ENCODE data around the gene SHB. TPM values are rescaled to one million over a fixed set of nuclear protein-coding genes. Genes with fewer than 3 reads are reported as not detected.

Gene SHB
- total and polyA plus RNA-seq, 2 donors from 2014 or later: 16.4 to 39.8 TPM

GRCh38 chr9:38003946-38004808, 64.8 kb downstream of the SHB start:
- Histone ChIP-seq H3K4me3 (ENCODE audit: low read length in 3 of 3) (no peak overlapping the region), H3K4me1 (ENCODE audit: control insufficient read depth in 2 of 3, insufficient read depth in 2 of 3, low read depth in 1 of 3, low read length in 3 of 3) (peaks cover 0 to 36% (median 23%) of the 10 kb centered on the region in 3 donors), H3K9me3 (ENCODE audit: control insufficient read depth in 2 of 3, insufficient read depth in 1 of 3, low read length in 3 of 3) (no peaks in the 10 kb centered on the region), H3K27ac (ENCODE audit: low read depth in 2 of 2, low read length in 2 of 2) (no peak overlapping the region), H3K36me3 (ENCODE audit: control insufficient read depth in 2 of 3, insufficient read depth in 3 of 3, low read length in 3 of 3) (no peaks in the 10 kb centered on the region), H3K27me3 (ENCODE audit: control insufficient read depth, insufficient read depth, low read length) (no peaks in the 10 kb centered on the region), H3K9ac (ENCODE audit: low read length in 3 of 3) (no peak overlapping the region)
- FAIRE-seq: no peak
- DNase-seq: peak in 2 of 5 donors; percentile 33 to 59
- TF ChIP-seq CTCF (IDR thresholded peaks at IDR 0.05; ENCODE audit: borderline replicate concordance, extremely low read depth, insufficient read depth): no peak
- intact Hi-C loops (cut with DNase I): no loop called here

DNA sequence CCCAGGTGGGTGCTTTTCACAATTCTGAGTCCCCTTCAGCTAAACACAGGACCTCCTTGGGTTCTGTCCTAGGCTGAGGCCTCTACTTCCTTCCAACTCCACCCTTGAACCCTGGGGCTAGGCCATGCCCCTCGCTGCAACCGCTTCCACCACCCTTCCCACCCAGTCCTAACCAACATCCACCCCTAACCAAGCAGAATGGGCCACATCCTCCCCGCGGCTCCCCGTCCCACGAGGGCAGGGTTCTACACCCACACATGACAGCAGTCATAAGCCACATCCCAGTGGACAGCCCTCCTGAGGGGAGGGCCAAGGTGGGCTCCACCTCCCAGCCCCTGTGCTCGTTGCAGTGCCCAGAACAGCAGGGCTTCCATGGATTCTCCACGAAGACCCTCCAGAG, 65.8 kb downstream of the SHB start:
- peak in 2 of 5 donors; percentile 38 to 49 for DNase-seq
- intact Hi-C loops (cut with DNase I): no loop called here
- peaks cover 0 to 28% (median 14%) of the 10 kb centered on the region in 3 donors for H3K4me1 ChIP-seq (ENCODE audit: control insufficient read depth in 2 of 3, insufficient read depth in 2 of 3, low read depth in 1 of 3, low read length in 3 of 3)

DNA sequence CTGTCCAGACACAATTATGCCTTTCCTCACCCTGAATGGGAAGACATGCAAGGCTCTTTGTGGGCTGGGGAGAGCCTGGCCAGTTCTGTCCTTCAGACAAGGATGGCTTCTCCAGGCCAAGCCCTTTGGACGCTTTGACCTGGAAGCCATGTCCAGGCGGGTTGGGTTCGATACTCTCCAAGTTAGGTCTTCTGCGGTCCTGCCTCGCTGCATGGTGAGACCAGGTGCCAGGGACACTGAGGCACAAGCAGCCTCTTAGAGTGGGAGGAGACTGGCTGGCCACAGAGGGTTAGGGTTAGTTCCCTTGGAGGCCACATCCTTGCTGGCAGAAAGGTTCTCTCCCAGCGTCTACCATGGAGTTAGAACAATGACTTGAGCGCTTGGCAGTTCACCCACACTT, 67.6 kb downstream of the SHB start:
- Histone ChIP-seq H3K4me1 (ENCODE audit: control insufficient read depth in 2 of 3, insufficient read depth in 2 of 3, low read depth in 1 of 3, low read length in 3 of 3) (peaks cover 0 to 18% (median 14%) of the 10 kb centered on the region in 3 donors), H3K9ac (ENCODE audit: low read length in 3 of 3) (no peak overlapping the region), H3K36me3 (ENCODE audit: control insufficient read depth in 2 of 3, insufficient read depth in 3 of 3, low read length in 3 of 3) (no peaks in the 10 kb centered on the region), H3K27ac (ENCODE audit: low read depth in 2 of 2, low read length in 2 of 2) (no peak overlapping the region), H3K9me3 (ENCODE audit: control insufficient read depth in 2 of 3, insufficient read depth in 1 of 3, low read length in 3 of 3) (no peaks in the 10 kb centered on the region), H3K27me3 (ENCODE audit: control insufficient read depth, insufficient read depth, low read length) (no peaks in the 10 kb centered on the region), H3K4me3 (ENCODE audit: low read length in 3 of 3) (no peak overlapping the region)
- intact Hi-C loops (cut with DNase I): no loop called here
- no peak for TF ChIP-seq CTCF (IDR thresholded peaks at IDR 0.05; ENCODE audit: borderline replicate concordance, extremely low read depth, insufficient read depth)
- DNase-seq (peak in 1 of 5 donors; percentile 40), FAIRE-seq (no peak)

More for the DNA sequence above, 65.8 kb downstream of the SHB start:
- H3K9ac ChIP-seq (ENCODE audit: low read length in 3 of 3): no peak overlapping the region
- H3K4me3 ChIP-seq (ENCODE audit: low read length in 3 of 3): no peak overlapping the region
- H3K27me3 ChIP-seq (ENCODE audit: control insufficient read depth, insufficient read depth, low read length): no peaks in the 10 kb centered on the region
- no peaks in the 10 kb centered on the region for H3K36me3 ChIP-seq (ENCODE audit: control insufficient read depth in 2 of 3, insufficient read depth in 3 of 3, low read length in 3 of 3)
- TF ChIP-seq CTCF (IDR thresholded peaks at IDR 0.05; ENCODE audit: borderline replicate concordance, extremely low read depth, insufficient read depth): no peak
- H3K27ac ChIP-seq (ENCODE audit: low read depth in 2 of 2, low read length in 2 of 2): no peak overlapping the region
- no peaks in the 10 kb centered on the region for H3K9me3 ChIP-seq (ENCODE audit: control insufficient read depth in 2 of 3, insufficient read depth in 1 of 3, low read length in 3 of 3)
- FAIRE-seq: no peak
